ENCODE measurements around the gene ZBTB25.
A peak's percentile ranks its signal among the peaks of the same experiment; 100 is the strongest.

Gene ZBTB25

GRCh38 chr14:64496764-64497163, 6.9 kb downstream of the ZBTB25 start:
- Histone ChIP-seq H3K79me2 (ENCODE audit: insufficient read depth, low read length) (peaks cover 92% of the 10 kb centered on the region), H3K4me2 (ENCODE audit: low read depth, low read length, poor library complexity, severe bottlenecking) (peak overlapping the region; percentile 0), H3F3A (ENCODE audit: insufficient read depth) (peaks cover 23% of the 10 kb centered on the region), H3K36me3 (ENCODE audit: low read length) (peaks cover 29% of the 10 kb centered on the region), H3K27me3 (ENCODE audit: low read length) (no peaks in the 10 kb centered on the region), H3K9me3 (ENCODE audit: insufficient read depth, low read length) (no peaks in the 10 kb centered on the region), H2AFZ (ENCODE audit: low read depth, low read length, severe bottlenecking) (no peak overlapping the region), H3K9me2 (replicated peaks; ENCODE audit: insufficient read depth, low read length) (no peaks in the 10 kb centered on the region), H4K20me1 (ENCODE audit: low read depth, low read length) (0 out of 2 replicates have a peak, but pooled peaks cover 5% of the 10 kb centered on the region), H3K4me3 (ENCODE audit: insufficient read depth, low read length, poor library complexity, severe bottlenecking) (no peak overlapping the region), H3K9ac (ENCODE audit: low read length) (no peak overlapping the region), H3K27ac (ENCODE audit: low read depth, low read length) (peak overlapping the region; percentile 30; the same call in 1 of the 2 replicates)
- TF ChIP-seq EZH2phosphoT487 (conservative IDR thresholded peaks at IDR 0.05; ENCODE audit: low read length) = no peak
- TF ChIP-seq CTCF (IDR thresholded peaks at IDR 0.05; ENCODE audit: insufficient read depth, low read length, poor library complexity, severe bottlenecking) = no peak

- Histone ChIP-seq H3K9me3 (ENCODE audit: insufficient read depth, low read length) (no peaks in the 10 kb centered on the region), H3K36me3 (ENCODE audit: low read length) (peaks cover 33% of the 10 kb centered on the region), H3K79me2 (ENCODE audit: insufficient read depth, low read length) (peaks cover 91% of the 10 kb centered on the region), H3K27me3 (ENCODE audit: low read length) (no peaks in the 10 kb centered on the region), H3F3A (ENCODE audit: insufficient read depth) (peaks cover 12% of the 10 kb centered on the region; the same call in 1 of the 2 replicates), H2AFZ (ENCODE audit: low read depth, low read length, severe bottlenecking) (no peak overlapping the region), H3K4me3 (ENCODE audit: insufficient read depth, low read length, poor library complexity, severe bottlenecking) (no peak overlapping the region), H3K27ac (ENCODE audit: low read depth, low read length) (no peak overlapping the region), H3K9me2 (replicated peaks; ENCODE audit: insufficient read depth, low read length) (no peaks in the 10 kb centered on the region), H4K20me1 (ENCODE audit: low read depth, low read length) (0 out of 2 replicates have a peak, but pooled peaks cover 5% of the 10 kb centered on the region), H3K4me2 (ENCODE audit: low read depth, low read length, poor library complexity, severe bottlenecking) (no peak overlapping the region), H3K9ac (ENCODE audit: low read length) (no peak overlapping the region)
- TF ChIP-seq CTCF (IDR thresholded peaks at IDR 0.05; ENCODE audit: insufficient read depth, low read length, poor library complexity, severe bottlenecking) = no peak
- no peak for TF ChIP-seq EZH2phosphoT487 (conservative IDR thresholded peaks at IDR 0.05; ENCODE audit: low read length)
These were observed 8.4 kb downstream of the ZBTB25 start for GRCh38 chr14:64495252-64495651.

- Histone ChIP-seq H3K27me3 (ENCODE audit: low read length) (no peaks in the 10 kb centered on the region), H3F3A (ENCODE audit: insufficient read depth) (peaks cover 12% of the 10 kb centered on the region; the same call in 1 of the 2 replicates), H3K27ac (ENCODE audit: low read depth, low read length) (no peak overlapping the region), H3K9me3 (ENCODE audit: insufficient read depth, low read length) (no peaks in the 10 kb centered on the region), H3K9ac (ENCODE audit: low read length) (no peak overlapping the region), H2AFZ (ENCODE audit: low read depth, low read length, severe bottlenecking) (no peak overlapping the region), H3K9me2 (replicated peaks; ENCODE audit: insufficient read depth, low read length) (no peaks in the 10 kb centered on the region), H3K4me3 (ENCODE audit: insufficient read depth, low read length, poor library complexity, severe bottlenecking) (no peak overlapping the region), H4K20me1 (ENCODE audit: low read depth, low read length) (0 out of 2 replicates have a peak, but pooled peaks cover 5% of the 10 kb centered on the region), H3K36me3 (ENCODE audit: low read length) (peaks cover 35% of the 10 kb centered on the region), H3K79me2 (ENCODE audit: insufficient read depth, low read length) (peaks cover 78% of the 10 kb centered on the region), H3K4me2 (ENCODE audit: low read depth, low read length, poor library complexity, severe bottlenecking) (no peak overlapping the region)
- TF ChIP-seq EZH2phosphoT487 (conservative IDR thresholded peaks at IDR 0.05; ENCODE audit: low read length) (no peak), CTCF (IDR thresholded peaks at IDR 0.05; ENCODE audit: insufficient read depth, low read length, poor library complexity, severe bottlenecking) (no peak)
These were observed 10.2 kb downstream of the ZBTB25 start for GRCh38 chr14:64493455-64493854.
